ENCODE results near the gene MPST.

DNA sequence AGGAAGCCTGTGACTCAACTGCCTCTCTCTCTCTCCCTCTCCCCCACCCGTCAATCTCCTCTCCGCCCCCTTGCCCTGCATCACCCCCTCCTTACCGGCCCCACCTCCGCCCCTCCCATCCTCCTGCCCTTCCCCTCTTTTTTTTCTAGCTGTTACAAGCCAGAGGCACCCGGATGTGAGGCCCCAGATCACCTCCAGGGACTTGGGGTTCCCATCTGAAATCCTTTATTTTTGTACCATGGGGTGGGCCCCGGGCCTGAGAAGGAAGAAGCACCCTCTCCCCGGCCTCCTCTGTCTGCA is 42.8 kb downstream of the MPST start:
- TF ChIP-seq, protein P1, sequence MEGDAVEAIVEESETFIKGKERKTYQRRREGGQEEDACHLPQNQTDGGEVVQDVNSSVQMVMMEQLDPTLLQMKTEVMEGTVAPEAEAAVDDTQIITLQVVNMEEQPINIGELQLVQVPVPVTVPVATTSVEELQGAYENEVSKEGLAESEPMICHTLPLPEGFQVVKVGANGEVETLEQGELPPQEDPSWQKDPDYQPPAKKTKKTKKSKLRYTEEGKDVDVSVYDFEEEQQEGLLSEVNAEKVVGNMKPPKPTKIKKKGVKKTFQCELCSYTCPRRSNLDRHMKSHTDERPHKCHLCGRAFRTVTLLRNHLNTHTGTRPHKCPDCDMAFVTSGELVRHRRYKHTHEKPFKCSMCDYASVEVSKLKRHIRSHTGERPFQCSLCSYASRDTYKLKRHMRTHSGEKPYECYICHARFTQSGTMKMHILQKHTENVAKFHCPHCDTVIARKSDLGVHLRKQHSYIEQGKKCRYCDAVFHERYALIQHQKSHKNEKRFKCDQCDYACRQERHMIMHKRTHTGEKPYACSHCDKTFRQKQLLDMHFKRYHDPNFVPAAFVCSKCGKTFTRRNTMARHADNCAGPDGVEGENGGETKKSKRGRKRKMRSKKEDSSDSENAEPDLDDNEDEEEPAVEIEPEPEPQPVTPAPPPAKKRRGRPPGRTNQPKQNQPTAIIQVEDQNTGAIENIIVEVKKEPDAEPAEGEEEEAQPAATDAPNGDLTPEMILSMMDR (IDR thresholded peaks at IDR 0.05; ENCODE audit: insufficient read depth, low read length, poor library complexity, severe bottlenecking), result no peak
- no peak for TF ChIP-seq EZH2phosphoT487 (conservative IDR thresholded peaks at IDR 0.05; ENCODE audit: low read length)

All from SU-DHL-6 (cell line).